Fibroblast of lung (primary cell): ENCODE results near the gene CCDC6. TPM values are rescaled to one million over a fixed set of nuclear protein-coding genes. Genes with fewer than 3 reads are reported as not detected.

Experiments used
- DNase-seq, 2 donors: peaks; one replicate each; pipeline versions ENCODE4 v3.0.0 to v3.0.0-alpha.2; 2010; ENCODE audit warnings: low read depth in 2 of 2
- H2AFZ ChIP-seq: 2 replicates; pipeline ENCODE4 v1.5.1; 2012; ENCODE audit warnings: low read length, control low read depth, inconsistent platforms
- H3K27ac ChIP-seq: 2 replicates; pipeline ENCODE4 v1.5.1; 2011; ENCODE audit warnings: low read length, control low read depth; ENCODE audit not compliant: insufficient read depth
- H3K27me3 ChIP-seq: 2 replicates; pipeline ENCODE4 v1.5.1; 2011; ENCODE audit warnings: mild to moderate bottlenecking, low read length; ENCODE audit not compliant: control insufficient read depth, insufficient read depth
- H3K36me3 ChIP-seq: 2 replicates; pipeline ENCODE4 v1.5.1; 2011; ENCODE audit warnings: low read length; ENCODE audit not compliant: control insufficient read depth, insufficient read depth
- H3K4me1 ChIP-seq: 2 replicates; pipeline ENCODE4 v1.5.1; 2011; ENCODE audit warnings: low read length; ENCODE audit not compliant: control insufficient read depth, insufficient read depth; ENCODE audit errors: extremely low read depth
- H3K4me2 ChIP-seq: 2 replicates; pipeline ENCODE4 v1.5.1; 2011; ENCODE audit warnings: low read length, control low read depth; ENCODE audit not compliant: insufficient read depth; ENCODE audit errors: extremely low read depth
- H3K4me3 ChIP-seq, 4 experiments: fragments of 200-600 bp in 1 of 4; sonication (generic) in 1 of 4; replicated peaks in 1 of 4; 2 replicates each; pipeline ENCODE4 v1.5.1; 2011 to 2016; ENCODE audit warnings: low read length in 4 of 4, low read depth in 3 of 4, mild to moderate bottlenecking in 3 of 4, control low read depth in 2 of 4, inconsistent platforms in 1 of 4, mixed read lengths in 1 of 4; ENCODE audit not compliant: insufficient read depth in 1 of 4; ENCODE audit errors: control extremely low read depth in 1 of 4
- H3K79me2 ChIP-seq: 2 replicates; pipeline ENCODE4 v1.5.1; 2012; ENCODE audit warnings: mild to moderate bottlenecking, low read length, inconsistent platforms; ENCODE audit not compliant: control insufficient read depth, insufficient read depth
- H3K9ac ChIP-seq: 2 replicates; pipeline ENCODE4 v1.5.1; 2011; ENCODE audit warnings: mild to moderate bottlenecking, low read length, control low read depth; ENCODE audit not compliant: insufficient read depth
- H3K9me3 ChIP-seq: 2 replicates; pipeline ENCODE4 v1.5.1; 2012; ENCODE audit warnings: low read depth, low read length; ENCODE audit not compliant: control insufficient read depth, insufficient read depth
- H4K20me1 ChIP-seq: 2 replicates; pipeline ENCODE4 v1.5.1; 2011; ENCODE audit warnings: low read length; ENCODE audit not compliant: control insufficient read depth, insufficient read depth; ENCODE audit errors: extremely low read depth
- CTCF ChIP-seq, 2 donors: IDR thresholded peaks in 1 of 2; conservative IDR thresholded peaks in 1 of 2; 1 replicate in 1 of 2; 2 replicates in 1 of 2; pipeline ENCODE4 v1.5.1; 2011 to 2012; ENCODE audit warnings: low read length in 2 of 2, control low read depth in 1 of 2, inconsistent platforms in 1 of 2, low read depth in 1 of 2, mild to moderate bottlenecking in 1 of 2
- EZH2 ChIP-seq: IDR thresholded peaks from 2 replicates; pipeline ENCODE4 v1.5.1; 2012; ENCODE audit warnings: low read length, control low read depth, mild to moderate bottlenecking; ENCODE audit errors: missing control alignments
- polyA plus RNA-seq, 2 donors: library from polyadenylated mRNA; depleted of rRNA in 1 of 2; stranded (reverse) in 1 of 2; unstranded in 1 of 2; fragments of >200 nt; gene quantifications; 2 replicates each; pipeline ENCODE4 v1.2.1, GENCODE V29; 2011 to 2012; ENCODE audit warnings: missing spikeins in 1 of 2
- total RNA-seq: library from RNA; depleted of rRNA; stranded (reverse); fragments of >200 nt; gene quantifications from 2 replicates; pipeline ENCODE4 v1.2.1, GENCODE V29; 2014

The CCDC6 gene
- total and polyA plus RNA-seq, 2 donors (not counting 1 experiment from before 2014, with no cell fraction given): 35.5 to 51.2 TPM

- no peak for TF ChIP-seq CTCF (conservative IDR thresholded peaks at IDR 0.05 in 1 of 2, IDR thresholded peaks at IDR 0.05 in 1 of 2; ENCODE audit: low read depth in 1 of 2, low read length in 2 of 2)
- TF ChIP-seq EZH2: no peak
- H2AFZ ChIP-seq: no peak overlapping the region
- peaks cover 2% of the 10 kb centered on the region for H3K36me3 ChIP-seq
- H3K4me1 ChIP-seq: no peaks in the 10 kb centered on the region
- no peak overlapping the region for H3K4me3 ChIP-seq
- no peaks in the 10 kb centered on the region for H3K79me2 ChIP-seq
- DNase-seq: no peak
- H3K9ac ChIP-seq: no peak overlapping the region
- H3K27ac ChIP-seq: no peak overlapping the region
- H3K9me3 ChIP-seq: no peaks in the 10 kb centered on the region
- no peak overlapping the region for H3K4me2 ChIP-seq
- no peaks in the 10 kb centered on the region for H3K27me3 ChIP-seq
- peaks cover 3% of the 10 kb centered on the region for H4K20me1 ChIP-seq
These were observed 73.8 kb downstream of the CCDC6 start for GRCh38 chr10:59832506-59832905.

GRCh38 chr10:59831658-59832503, 74.5 kb downstream of the CCDC6 start:
- TF ChIP-seq CTCF (conservative IDR thresholded peaks at IDR 0.05 in 1 of 2, IDR thresholded peaks at IDR 0.05 in 1 of 2; ENCODE audit: low read depth in 1 of 2, low read length in 2 of 2): no peak
- TF ChIP-seq EZH2: no peak
- DNase-seq: no peak
- peaks cover 3% of the 10 kb centered on the region for H4K20me1 ChIP-seq

GRCh38 chr10:59830601-59831259, 75.6 kb downstream of the CCDC6 start:
- peak; percentile 42 to 70 for DNase-seq
- H3K9ac ChIP-seq: no peak overlapping the region
- no peaks in the 10 kb centered on the region for H3K4me1 ChIP-seq

More at GRCh38 chr10:59831658-59832503, 74.5 kb downstream of the CCDC6 start:
- Histone ChIP-seq H3K4me2 (no peak overlapping the region), H3K4me1 (no peaks in the 10 kb centered on the region), H2AFZ (no peak overlapping the region), H3K9me3 (no peaks in the 10 kb centered on the region), H3K27me3 (no peaks in the 10 kb centered on the region), H3K36me3 (peaks cover 2% of the 10 kb centered on the region), H3K79me2 (no peaks in the 10 kb centered on the region), H3K4me3 (no peak overlapping the region), H3K9ac (no peak overlapping the region), H3K27ac (no peak overlapping the region)

More at GRCh38 chr10:59830601-59831259, 75.6 kb downstream of the CCDC6 start:
- H3K27me3 ChIP-seq: no peaks in the 10 kb centered on the region
- peaks cover 2% of the 10 kb centered on the region for H3K36me3 ChIP-seq
- H3K27ac ChIP-seq: no peak overlapping the region
- H3K4me3 ChIP-seq: no peak overlapping the region
- H3K4me2 ChIP-seq: no peak overlapping the region
- TF ChIP-seq CTCF (conservative IDR thresholded peaks at IDR 0.05 in 1 of 2, IDR thresholded peaks at IDR 0.05 in 1 of 2; ENCODE audit: low read depth in 1 of 2, low read length in 2 of 2) (peak; percentile 83 to 91), EZH2 (no peak)
- no peaks in the 10 kb centered on the region for H3K9me3 ChIP-seq
- no peak overlapping the region for H2AFZ ChIP-seq
- no peaks in the 10 kb centered on the region for H3K79me2 ChIP-seq
- H4K20me1 ChIP-seq: peaks cover 3% of the 10 kb centered on the region
